ENCODE results near the gene GATB.

Gene GATB

GRCh38 chr4:151709071-151709470 is 51.7 kb downstream of the GATB start:
- H2AFZ ChIP-seq (ENCODE audit: low read depth, low read length): no peak overlapping the region
- no peak overlapping the region for H3K27ac ChIP-seq (ENCODE audit: low read length)
- H3K4me2 ChIP-seq (ENCODE audit: low read length): no peak overlapping the region
- no peak overlapping the region for H3K4me3 ChIP-seq (ENCODE audit: low read length)
- TF ChIP-seq CTCF (IDR thresholded peaks at IDR 0.05; ENCODE audit: low read depth, low read length) (no peak), EZH2phosphoT487 (IDR thresholded peaks at IDR 0.05; ENCODE audit: low read depth) (no peak)
- H4K20me1 ChIP-seq (ENCODE audit: insufficient read depth, low read length): no peaks in the 10 kb centered on the region
- H3K36me3 ChIP-seq (replicated peaks; ENCODE audit: low read depth, low read length): peaks cover 3% of the 10 kb centered on the region
- no peaks in the 10 kb centered on the region for H3K27me3 ChIP-seq (ENCODE audit: low read depth, low read length)
- no peaks in the 10 kb centered on the region for H3K9me3 ChIP-seq (ENCODE audit: insufficient read depth, low read length)
- no peaks in the 10 kb centered on the region for H3K4me1 ChIP-seq (ENCODE audit: low read length)
- H3K79me2 ChIP-seq (ENCODE audit: low read length): no peaks in the 10 kb centered on the region
- H3K9ac ChIP-seq (ENCODE audit: low read length): no peak overlapping the region

GRCh38 chr4:151708100-151708499 is 52.7 kb downstream of the GATB start:
- Histone ChIP-seq H4K20me1 (ENCODE audit: insufficient read depth, low read length) (no peaks in the 10 kb centered on the region), H3K27ac (ENCODE audit: low read length) (no peak overlapping the region), H3K36me3 (replicated peaks; ENCODE audit: low read depth, low read length) (peaks cover 4% of the 10 kb centered on the region), H3K4me3 (ENCODE audit: low read length) (no peak overlapping the region), H3K9me3 (ENCODE audit: insufficient read depth, low read length) (no peaks in the 10 kb centered on the region), H3K79me2 (ENCODE audit: low read length) (no peaks in the 10 kb centered on the region), H3K4me1 (ENCODE audit: low read length) (no peaks in the 10 kb centered on the region), H3K9ac (ENCODE audit: low read length) (no peak overlapping the region), H3K4me2 (ENCODE audit: low read length) (no peak overlapping the region), H2AFZ (ENCODE audit: low read depth, low read length) (no peak overlapping the region), H3K27me3 (ENCODE audit: low read depth, low read length) (no peaks in the 10 kb centered on the region)
- TF ChIP-seq EZH2phosphoT487 (IDR thresholded peaks at IDR 0.05; ENCODE audit: low read depth) (no peak), CTCF (IDR thresholded peaks at IDR 0.05; ENCODE audit: low read depth, low read length) (no peak)

- H3K4me1 ChIP-seq (ENCODE audit: low read length): no peaks in the 10 kb centered on the region
Measured at GRCh38 chr4:151703401-151703800, 57.4 kb downstream of the GATB start.

GRCh38 chr4:151702256-151702655 is 58.6 kb downstream of the GATB start:
- Histone ChIP-seq H4K20me1 (ENCODE audit: insufficient read depth, low read length) (no peaks in the 10 kb centered on the region), H3K27ac (ENCODE audit: low read length) (no peak overlapping the region), H3K4me1 (ENCODE audit: low read length) (no peaks in the 10 kb centered on the region), H3K9ac (ENCODE audit: low read length) (no peak overlapping the region), H2AFZ (ENCODE audit: low read depth, low read length) (no peak overlapping the region), H3K4me2 (ENCODE audit: low read length) (no peak overlapping the region), H3K9me3 (ENCODE audit: insufficient read depth, low read length) (no peaks in the 10 kb centered on the region), H3K27me3 (ENCODE audit: low read depth, low read length) (no peaks in the 10 kb centered on the region), H3K79me2 (ENCODE audit: low read length) (no peaks in the 10 kb centered on the region), H3K4me3 (ENCODE audit: low read length) (no peak overlapping the region), H3K36me3 (replicated peaks; ENCODE audit: low read depth, low read length) (peaks cover 18% of the 10 kb centered on the region)
- TF ChIP-seq EZH2phosphoT487 (IDR thresholded peaks at IDR 0.05; ENCODE audit: low read depth) (no peak), CTCF (IDR thresholded peaks at IDR 0.05; ENCODE audit: low read depth, low read length) (no peak)

More at GRCh38 chr4:151703401-151703800, 57.4 kb downstream of the GATB start:
- H3K36me3 ChIP-seq (replicated peaks; ENCODE audit: low read depth, low read length): peaks cover 17% of the 10 kb centered on the region
- H4K20me1 ChIP-seq (ENCODE audit: insufficient read depth, low read length): no peaks in the 10 kb centered on the region
- H3K4me2 ChIP-seq (ENCODE audit: low read length): no peak overlapping the region
- H3K4me3 ChIP-seq (ENCODE audit: low read length): no peak overlapping the region
- H3K9me3 ChIP-seq (ENCODE audit: insufficient read depth, low read length): no peaks in the 10 kb centered on the region
- no peak overlapping the region for H2AFZ ChIP-seq (ENCODE audit: low read depth, low read length)
- TF ChIP-seq CTCF (IDR thresholded peaks at IDR 0.05; ENCODE audit: low read depth, low read length): no peak
- no peak for TF ChIP-seq EZH2phosphoT487 (IDR thresholded peaks at IDR 0.05; ENCODE audit: low read depth)
- H3K9ac ChIP-seq (ENCODE audit: low read length): no peak overlapping the region
- no peaks in the 10 kb centered on the region for H3K27me3 ChIP-seq (ENCODE audit: low read depth, low read length)
- H3K27ac ChIP-seq (ENCODE audit: low read length): no peak overlapping the region
- H3K79me2 ChIP-seq (ENCODE audit: low read length): no peaks in the 10 kb centered on the region
